HG03558 (cell line): ENCODE measurements around the gene SPATS2L.

Source experiments
- ATAC-seq: cut with Tn5 transposase; IDR thresholded peaks from one replicate; pipeline ENCODE4 v1.9.1; 2021; ENCODE audit warnings: moderate number of reproducible peaks; ENCODE audit not compliant: unreplicated experiment; ENCODE audit errors: extremely low read depth

Gene SPATS2L

DNA sequence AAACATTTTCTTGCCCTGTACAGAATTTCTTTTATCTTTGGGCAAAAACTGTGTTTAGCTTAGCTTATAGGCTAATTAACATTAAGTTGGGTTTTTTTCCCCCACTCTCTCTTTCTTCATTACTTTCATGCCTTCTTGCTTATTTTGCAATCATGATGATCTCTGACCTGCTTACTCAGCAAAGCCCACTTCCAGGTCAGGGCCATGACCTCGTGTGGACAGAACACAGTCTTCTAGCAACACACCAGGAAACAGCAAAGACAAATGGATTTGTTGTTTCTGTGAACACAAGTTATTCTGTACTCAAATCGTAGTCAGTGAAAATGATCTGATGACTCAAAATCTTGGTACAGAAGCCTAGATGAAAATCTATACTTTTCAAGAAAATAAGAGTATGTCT, 60.7 kb downstream of the SPATS2L start:
- no peak for ATAC-seq

DNA sequence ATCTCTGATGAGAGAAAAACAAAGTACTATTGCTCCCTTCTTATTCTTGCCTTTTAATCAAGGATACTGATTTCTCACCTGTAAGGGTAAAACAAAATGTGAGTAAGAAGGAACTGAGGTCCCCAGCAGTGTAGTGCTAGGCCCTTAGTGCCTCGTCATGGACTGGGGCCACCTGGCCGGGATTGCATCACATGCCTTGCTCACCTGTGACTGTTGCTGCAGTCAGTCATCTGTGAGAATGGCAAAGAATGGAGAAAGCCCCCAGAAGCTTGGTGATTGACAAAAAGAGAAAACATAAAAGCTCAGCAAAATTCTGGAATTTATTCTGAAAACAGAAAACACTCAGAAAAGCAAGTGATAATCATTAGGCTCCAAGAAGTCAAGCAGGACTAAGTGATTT, 63.4 kb downstream of the SPATS2L start:
- no peak for ATAC-seq

DNA sequence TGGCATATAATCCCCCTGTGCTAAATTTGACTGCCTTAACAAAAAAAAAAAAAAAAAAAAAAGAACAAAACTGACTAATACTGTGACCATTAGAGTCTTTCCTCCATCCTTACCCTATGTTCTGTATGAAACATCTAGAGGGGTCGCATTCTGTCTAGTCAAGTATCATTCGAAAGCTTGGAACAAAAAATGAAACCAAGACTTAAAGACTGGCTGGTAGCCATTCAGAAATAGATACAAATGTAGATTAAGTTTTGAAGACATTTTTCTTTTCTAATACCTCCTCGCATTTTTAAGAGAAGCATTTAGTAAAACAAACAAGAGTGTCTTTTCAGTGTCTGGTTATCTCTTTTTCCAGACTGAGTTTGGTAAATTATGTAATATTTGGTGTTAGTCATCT, 66.7 kb downstream of the SPATS2L start:
- peak; percentile 32 for ATAC-seq

DNA sequence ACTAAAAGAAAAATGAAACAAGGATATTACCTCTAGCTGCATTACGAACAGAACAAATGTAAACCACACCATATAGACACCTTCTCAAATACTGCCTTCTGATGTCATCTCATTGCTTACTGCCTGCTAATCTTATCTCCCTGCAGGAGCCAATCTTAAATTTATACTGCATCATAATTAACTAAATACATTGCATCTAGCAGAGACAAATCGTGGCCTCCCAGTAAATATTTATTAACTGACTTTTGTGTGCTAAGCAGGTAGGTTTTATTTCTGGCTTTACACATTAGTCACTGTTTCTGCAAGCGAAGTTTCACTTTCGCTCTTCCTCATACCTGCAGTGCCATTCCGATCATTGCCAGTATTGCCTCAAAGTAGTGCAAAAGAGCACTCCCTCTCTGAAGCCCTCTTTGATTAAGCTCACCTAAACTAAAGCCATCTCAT, 67.5 kb downstream of the SPATS2L start:
- peak; percentile 96 for ATAC-seq

DNA sequence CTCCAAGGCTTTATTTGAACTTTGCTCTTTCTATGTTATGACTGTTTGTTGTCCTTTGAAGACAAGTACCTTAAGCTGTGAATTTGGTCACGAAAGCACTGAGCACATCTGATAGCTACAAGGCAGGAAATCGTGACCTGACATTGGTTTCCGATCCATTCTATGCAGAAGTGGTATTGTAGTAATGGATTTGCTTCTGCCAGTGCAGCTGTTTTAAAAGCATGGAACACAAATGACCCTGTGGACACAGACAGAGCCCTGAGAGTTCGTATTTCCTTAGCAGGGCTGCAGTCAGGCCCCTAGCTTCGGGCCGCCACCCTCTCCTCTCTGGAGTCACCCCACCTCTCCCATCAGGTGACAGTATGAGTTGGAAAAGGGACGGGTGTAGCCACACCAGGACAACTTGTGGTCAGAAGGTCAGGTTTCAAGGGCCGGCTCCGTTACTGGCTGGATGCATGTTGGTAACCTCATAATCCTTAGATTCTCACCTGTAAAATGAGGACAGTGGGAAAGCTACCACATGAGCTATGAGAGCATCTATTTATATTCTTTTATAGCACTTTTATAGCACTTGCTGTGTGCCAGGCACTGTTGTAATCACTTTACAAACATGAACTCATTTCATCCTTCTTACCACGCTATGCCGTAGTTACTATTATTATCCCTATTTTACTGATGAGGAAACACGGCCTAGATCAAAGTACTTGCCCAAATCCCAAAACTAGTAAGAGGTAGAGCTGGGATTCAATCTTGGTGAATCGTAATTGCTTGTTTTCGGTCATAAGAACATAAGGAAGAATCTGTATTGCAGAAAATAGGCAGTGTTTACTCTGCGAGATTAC, 70.2 kb downstream of the SPATS2L start:
- ATAC-seq, result no peak

DNA sequence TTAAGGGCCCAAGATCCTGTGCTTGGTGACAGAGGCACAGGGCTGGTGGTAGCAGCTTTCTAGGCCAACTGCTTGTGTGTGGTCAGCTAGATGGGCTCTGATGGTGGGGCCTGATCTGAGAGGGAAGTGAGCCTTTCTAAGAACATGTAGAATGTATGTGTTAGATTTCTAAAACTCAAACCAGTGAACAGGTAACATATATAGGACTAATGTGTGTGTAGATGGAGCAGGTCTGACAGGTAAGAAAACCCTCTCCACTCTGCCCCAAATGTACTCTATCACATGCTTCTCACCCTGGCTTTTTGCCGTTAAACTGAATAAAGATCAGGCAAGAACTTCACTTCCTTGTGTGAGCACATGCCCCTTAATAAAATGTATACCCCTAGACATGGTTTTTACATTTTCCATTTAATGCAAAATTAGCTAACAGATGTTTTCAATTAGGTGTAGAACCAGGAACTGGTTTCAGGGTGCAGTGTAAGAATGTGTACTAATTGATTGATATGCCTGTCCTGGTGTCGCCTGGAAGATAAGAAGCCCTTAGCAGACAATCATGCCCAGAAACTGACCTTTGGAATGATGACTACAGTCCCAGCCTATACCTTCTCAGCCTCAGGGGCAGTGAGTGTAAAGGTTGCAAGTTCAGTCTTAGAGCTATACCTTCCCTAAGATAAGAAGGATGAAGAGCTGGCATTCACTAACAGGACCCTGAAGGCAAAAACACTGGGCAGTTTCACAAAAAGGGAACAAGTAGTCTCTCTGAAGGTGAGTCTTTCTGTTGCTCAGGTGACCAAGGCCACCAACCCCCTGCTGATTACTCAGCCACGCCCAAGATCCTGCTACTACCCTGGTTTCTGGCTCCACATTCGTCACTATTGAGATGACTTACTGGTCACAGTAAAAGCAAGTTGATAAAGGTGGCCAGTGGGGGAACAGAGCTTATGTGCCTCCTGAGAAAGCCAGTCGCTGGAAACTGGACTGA, 71.2 kb downstream of the SPATS2L start:
- ATAC-seq, result no peak

DNA sequence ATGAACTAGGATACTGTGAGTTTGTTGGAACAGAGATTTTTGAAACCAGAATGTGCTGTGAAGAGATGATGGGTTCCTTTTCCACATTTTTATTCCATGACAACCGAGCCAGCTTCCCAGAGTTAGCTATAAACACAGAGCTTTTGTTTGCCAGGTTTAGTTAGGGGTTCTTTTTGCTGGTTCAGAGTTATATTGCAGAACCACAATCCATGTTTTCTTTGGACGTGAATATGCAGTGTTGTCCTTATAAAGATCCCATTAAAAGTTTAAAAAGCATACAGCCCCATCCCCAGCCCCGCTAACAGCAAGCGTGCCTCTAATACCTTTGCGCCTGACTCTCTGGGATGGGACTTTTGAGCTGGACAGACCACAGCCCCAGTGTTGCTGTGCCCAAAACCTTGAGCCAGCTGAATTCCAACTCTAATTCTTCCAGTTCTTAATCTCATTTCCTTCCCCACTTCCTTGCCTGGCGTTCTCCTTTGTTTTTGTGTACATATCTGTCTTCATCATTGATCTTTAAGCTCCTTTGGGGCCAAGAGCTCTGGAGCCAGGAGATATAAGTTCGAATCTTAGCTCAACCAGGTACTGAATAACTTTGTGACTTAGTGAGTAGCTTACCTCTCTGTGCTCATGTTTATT, 72.3 kb downstream of the SPATS2L start:
- no peak for ATAC-seq

DNA sequence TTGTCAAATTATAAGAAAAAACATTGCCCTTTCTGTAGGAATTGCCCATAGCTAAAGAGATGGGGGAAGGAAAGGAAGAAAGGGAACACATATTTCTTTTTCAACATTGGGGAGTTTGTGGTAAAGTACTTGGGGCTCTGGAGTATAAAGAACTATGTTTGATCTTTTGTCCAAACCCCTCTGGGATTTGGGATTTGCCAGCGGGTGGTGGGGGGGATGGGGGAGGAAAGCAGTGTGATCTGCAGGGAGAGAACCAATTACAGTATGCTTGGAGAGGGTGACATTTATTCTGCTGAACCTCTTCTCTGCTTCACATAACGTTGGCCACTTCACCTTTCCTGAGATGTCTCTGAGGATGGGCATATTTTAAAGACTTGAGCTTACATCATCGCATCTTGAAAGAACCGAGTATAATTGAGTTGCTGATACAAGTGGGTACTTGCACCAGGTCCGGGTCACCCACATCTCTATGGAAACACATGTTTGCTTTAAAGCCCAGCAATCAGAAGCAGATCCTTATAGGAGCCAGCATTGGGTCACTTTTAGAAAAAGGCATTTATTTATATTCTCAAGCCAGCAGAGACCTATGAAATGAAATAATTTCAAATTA, 73.1 kb downstream of the SPATS2L start:
- ATAC-seq, result no peak

DNA sequence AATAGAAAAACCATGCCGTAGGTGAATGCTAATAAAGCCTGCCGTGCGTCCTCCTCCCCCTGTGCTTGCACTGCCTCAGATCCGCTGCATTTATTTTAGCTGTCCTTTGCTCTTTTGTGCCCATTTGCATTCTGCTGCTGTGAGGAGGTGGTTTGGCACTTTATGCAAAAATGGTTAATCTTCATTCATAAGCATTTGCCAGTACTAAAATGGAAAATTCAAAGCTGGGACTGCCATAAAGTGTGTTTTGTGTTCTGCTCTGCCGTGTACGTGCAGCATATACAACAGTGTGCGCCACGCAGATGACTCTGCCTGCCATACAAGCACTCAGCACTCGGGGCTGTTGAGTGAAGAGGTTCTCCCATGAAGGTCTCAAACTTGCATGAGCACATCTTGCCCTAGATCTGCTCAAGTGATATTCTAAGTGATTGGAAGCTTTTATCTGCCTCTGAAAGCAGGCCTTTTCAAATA, 73.6 kb downstream of the SPATS2L start:
- no peak for ATAC-seq

DNA sequence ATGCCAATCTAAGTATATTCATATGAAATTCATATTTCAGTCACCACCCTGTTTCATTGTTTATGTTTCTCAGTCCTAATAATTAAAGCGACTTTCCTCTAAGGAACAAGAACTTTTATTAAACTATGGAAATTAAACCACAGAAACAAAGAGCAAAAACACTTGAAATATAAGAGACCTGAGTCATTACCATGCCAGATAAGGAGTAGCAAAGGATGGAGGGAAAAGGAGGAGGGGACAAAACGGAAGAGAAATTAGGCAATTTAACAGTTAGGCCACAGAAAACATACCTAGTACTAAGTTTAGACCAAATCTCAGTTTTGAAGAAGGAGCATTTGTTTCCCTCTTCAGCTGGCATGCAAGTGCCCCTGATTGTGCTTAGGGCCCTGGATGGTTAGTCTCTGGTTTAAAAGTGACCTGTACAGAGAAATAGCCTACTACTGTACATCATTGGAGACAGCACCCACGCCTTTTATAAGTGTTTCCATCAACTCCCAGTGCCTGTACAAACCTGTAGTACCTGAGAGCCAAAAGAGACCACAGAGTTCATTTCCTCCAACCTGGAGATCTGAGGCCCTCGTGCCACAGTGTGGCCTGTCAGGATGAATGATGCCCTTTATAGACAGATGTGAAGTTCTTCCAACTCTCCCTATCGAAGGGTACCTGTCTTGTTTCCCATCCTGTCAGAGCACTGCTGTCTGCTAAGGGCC, 74.5 kb downstream of the SPATS2L start:
- ATAC-seq, result no peak

DNA sequence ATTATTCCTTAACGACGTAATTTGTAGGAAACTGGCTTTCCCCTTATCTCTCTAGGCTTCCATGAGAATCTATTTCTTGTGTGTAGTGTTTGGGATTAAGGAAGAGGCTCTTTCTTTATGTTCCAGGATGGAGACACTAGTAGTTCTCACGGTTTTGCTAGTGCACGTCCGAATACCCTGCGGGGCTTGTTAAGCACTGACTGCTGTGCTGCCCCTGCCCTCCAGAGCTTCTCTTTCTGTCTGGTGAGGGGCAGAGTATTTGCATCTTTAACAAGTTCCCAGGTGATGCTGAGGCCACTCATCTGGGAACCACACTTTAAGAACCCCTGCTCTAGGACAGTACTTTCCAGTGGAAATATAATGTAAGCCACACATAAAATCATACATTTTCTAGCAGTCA, 76.4 kb downstream of the SPATS2L start:
- no peak for ATAC-seq

DNA sequence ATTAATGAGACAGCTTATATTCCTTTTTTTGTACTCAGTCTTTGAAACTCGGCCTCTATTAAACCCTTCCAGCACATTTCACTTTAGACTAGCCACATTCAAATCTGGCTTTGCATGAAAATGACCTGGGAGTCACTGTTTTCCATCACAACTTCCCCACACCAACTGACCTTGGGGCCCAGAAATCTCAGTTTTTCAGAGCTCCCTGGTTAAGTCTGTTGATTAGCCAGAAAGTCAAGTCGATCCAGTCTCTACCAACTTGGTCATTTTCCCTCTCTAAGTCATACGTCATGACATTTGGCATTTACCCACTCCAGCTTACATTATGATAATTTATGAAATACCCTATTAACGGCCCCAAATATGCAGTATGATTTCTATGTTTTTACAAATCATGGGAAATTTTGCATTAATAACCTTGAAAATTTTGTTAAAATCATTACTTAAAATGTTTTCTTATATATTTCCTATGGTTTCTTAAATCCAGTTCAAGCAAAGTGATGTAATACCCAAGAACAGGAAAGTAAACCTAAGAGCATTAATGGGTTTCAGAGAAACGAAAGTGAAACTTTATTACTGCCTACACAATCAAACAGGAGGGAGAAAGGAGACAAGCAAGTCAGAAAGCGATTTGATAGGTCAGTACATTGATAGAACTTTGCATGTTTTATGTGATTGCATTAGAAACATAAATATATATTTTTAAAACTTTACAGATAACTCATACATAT, 77.1 kb downstream of the SPATS2L start:
- peak; percentile 85 for ATAC-seq

DNA sequence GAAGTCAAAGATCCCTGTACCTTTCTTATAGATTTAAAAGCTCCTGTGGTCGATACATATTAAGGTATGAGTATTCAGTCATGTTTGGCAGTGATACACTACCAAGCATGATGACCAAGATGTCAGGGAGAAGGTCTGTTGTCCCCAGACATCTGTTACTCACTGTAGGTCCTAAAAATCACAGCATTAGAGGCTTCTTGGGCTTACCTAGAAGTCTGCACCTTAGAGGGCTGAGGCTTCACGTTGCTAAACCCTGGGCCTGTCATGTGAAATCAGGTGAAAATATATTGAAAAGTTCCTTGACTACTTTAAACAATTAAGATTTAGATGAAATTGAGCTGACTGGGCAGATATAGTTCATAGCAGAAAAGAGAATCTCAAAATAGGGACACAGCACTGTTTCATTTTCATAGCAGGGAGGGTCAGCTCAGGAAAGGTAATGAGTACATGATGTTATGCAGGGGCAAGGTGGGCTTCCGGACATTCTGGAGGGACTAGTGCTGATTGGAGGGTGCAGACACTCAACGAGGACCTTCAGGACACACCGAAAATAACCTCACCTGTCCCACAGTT, 78.7 kb downstream of the SPATS2L start:
- ATAC-seq, result no peak

DNA sequence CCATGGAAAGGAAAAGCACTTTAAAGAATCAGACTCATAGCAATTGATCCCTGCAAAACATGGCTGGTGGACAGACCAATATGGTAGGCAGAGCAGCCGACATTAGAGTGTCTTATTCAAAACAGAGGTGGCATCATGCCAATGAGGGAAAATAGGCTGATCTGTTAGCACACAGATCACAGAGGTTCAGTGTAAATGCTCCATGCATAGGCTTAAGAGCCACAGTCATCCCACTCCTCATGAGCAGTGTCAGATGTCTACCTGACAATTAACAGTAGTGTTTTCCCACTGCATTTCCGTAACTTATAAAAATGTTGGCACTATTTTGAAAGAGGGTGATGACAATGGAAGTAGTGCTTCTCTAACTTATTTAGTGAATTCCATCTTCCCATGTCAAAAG, 86.7 kb downstream of the SPATS2L start:
- no peak for ATAC-seq

DNA sequence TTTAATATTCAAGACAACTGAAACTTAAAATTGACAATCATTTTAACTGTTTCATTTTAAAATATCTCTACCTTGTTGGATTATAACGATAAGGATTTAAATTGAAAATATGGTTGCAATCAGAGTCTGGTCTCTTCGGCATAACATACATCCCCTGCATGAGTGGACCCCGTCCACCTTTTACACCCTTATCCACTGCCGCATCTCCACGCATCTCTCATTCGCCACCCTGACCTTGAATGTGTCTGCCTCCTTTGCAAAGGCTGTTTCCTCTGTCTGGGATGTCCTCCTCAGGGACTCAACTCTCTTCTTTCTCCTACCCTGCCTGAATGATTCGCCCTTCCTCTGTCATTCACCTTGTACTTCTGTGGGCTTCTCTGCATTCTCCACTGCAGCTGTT, 87.6 kb downstream of the SPATS2L start:
- ATAC-seq, result no peak

DNA sequence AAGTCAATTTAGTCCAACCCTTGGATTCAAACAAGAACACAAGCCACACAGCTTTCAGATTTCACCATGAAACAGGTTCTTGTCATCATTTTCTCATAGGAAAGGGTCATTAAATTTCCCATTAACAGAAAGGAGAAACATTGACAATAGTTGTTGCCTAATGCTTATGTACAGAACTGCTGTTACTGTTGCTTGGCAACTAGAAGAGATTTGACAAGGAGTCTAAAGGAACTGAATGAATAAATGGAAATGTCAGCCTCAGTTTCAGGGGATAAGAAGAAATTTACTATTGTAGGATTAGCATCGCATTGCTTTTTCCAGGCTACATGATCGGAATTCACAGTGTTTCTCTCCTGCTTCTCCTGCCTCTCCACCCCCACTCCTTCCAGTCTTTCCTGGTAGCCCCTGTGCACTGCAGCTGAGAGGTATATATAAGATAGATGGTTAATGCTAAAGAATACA, 90.3 kb downstream of the SPATS2L start:
- no peak for ATAC-seq

DNA sequence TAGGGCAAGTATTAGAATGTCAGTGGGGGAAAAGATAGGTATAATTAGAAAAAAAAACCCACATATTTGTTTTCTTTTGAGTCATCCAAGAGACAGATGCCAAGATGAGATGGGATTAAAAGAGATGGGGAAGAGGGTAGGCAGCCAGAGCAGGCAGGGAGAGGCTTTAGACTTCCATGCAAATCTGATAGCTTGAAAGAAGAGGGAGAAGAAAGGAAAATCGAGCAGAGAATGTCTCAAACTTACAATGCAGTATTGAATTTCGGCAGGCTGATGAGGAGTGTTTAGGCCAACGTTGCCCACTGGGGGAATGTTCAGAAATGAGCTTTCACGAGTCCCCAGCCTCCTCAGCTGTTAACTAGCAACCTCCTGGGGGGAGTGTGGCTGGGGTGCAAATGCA, 91.3 kb downstream of the SPATS2L start:
- ATAC-seq, result no peak

DNA sequence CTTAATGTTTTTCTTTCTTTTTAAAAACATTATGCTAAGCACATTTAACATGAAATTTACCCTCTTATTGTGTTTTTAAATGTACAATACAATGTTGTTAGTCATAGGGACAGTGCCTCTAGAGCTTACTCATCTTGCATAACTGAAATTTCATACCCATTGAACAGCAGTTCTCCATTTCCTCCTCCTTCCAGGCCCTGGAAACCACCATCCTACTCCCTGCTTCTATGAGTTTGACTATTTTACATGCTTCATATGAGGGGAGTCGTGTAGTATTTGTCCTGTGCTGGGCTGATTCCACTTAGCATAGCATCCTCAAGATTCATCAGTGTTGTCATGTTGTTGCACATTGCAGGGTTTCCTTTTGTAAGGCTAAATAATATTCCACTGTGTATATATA, 92.6 kb downstream of the SPATS2L start:
- no peak for ATAC-seq
